NCI-H2227 (cell line): ENCODE measurements around the gene ISYNA1.
"Not testable (repeated sequence)": the region's sequence is repeated elsewhere in the genome, so short reads cannot be mapped to it uniquely, and the experiment has no call there.

ENCODE experiments used
- DNase-seq: peaks from one replicate; lab custom pipeline; 2025; ENCODE audit not compliant: unreplicated experiment; lab: John Stamatoyannopoulos, UW

ISYNA1 gene

GRCh38 chr19:18421371-18421959, 16.5 kb downstream of the ISYNA1 start:
- DNase-seq: no peak

- DNase-seq: no peak
Measured at GRCh38 chr19:18420930-18421329, 17.0 kb downstream of the ISYNA1 start.

GRCh38 chr19:18419699-18420460, 18.1 kb downstream of the ISYNA1 start:
- DNase-seq: peak; percentile 38

GRCh38 chr19:18419195-18419698, 18.7 kb downstream of the ISYNA1 start, which contains the start of gene SSBP4:
Gene SSBP4 (plus strand): TSS chr19:18419398. CDS start chr19:18419649, 251 bp downstream.
- peak; percentile 85 for DNase-seq

GRCh38 chr19:18418483-18419194, 19.3 kb downstream of the ISYNA1 start:
- DNase-seq: no peak

- no peak for DNase-seq
Measured at GRCh38 chr19:18418029-18418482, 19.9 kb downstream of the ISYNA1 start.

- DNase-seq: peak; percentile 75
Measured at GRCh38 chr19:18417250-18418028, 20.5 kb downstream of the ISYNA1 start.

GRCh38 chr19:18416778-18417249, 21.1 kb downstream of the ISYNA1 start:
- peak; percentile 87 for DNase-seq

GRCh38 chr19:18415178-18415867, 22.6 kb downstream of the ISYNA1 start:
- DNase-seq: peak; percentile 82

- peak; percentile 18 for DNase-seq
Measured at GRCh38 chr19:18414504-18415177, 23.3 kb downstream of the ISYNA1 start.

- no peak for DNase-seq
Measured at GRCh38 chr19:18412610-18413239, 25.2 kb downstream of the ISYNA1 start.

GRCh38 chr19:18408053-18408476, 29.9 kb downstream of the ISYNA1 start:
- DNase-seq: no peak

GRCh38 chr19:18406749-18407148, 31.2 kb downstream of the ISYNA1 start:
- DNase-seq: no peak

GRCh38 chr19:18405754-18406153, 32.2 kb downstream of the ISYNA1 start:
- not testable (repeated sequence) for DNase-seq

GRCh38 chr19:18402455-18403248, 35.3 kb downstream of the ISYNA1 start:
- DNase-seq: not testable (repeated sequence)

GRCh38 chr19:18401580-18402112, 36.3 kb downstream of the ISYNA1 start:
- DNase-seq: peak; percentile 39

- no peak for DNase-seq
Measured at GRCh38 chr19:18399008-18399407, 38.9 kb downstream of the ISYNA1 start.
